Hepatocyte (in vitro differentiated cells): Measurements from ENCODE around the gene EBP. TPM values are rescaled to one million over a fixed set of nuclear protein-coding genes. Genes with fewer than 3 reads are reported as not detected.

Source experiments
- DNase-seq: peaks from one replicate; pipeline ENCODE4 v3.0.0-alpha.2; 2016; ENCODE audit warnings: low spot score
- H2AFZ ChIP-seq: fragments of 200-600 bp; sonication (generic); 2 replicates; pipeline ENCODE4 v1.6.0; 2016; ENCODE audit warnings: antibody characterized with exemption, mild to moderate bottlenecking
- H3K27ac ChIP-seq: fragments of 200-600 bp; sonication (generic); 2 replicates; pipeline ENCODE4 v1.5.1; 2016; ENCODE audit warnings: mild to moderate bottlenecking
- H3K27me3 ChIP-seq: fragments of 200-600 bp; sonication (generic); 2 replicates; pipeline ENCODE4 v1.6.1; 2016
- H3K36me3 ChIP-seq: fragments of 200-600 bp; sonication (generic); replicated peaks from 2 replicates; pipeline ENCODE4 v1.5.1; 2016; ENCODE audit warnings: low read depth; ENCODE audit not compliant: insufficient read depth
- H3K4me1 ChIP-seq: fragments of 200-600 bp; sonication (generic); 2 replicates; pipeline ENCODE4 v1.5.1; 2016; ENCODE audit warnings: mild to moderate bottlenecking, moderate library complexity; ENCODE audit not compliant: insufficient read depth
- H3K4me2 ChIP-seq: fragments of 200-600 bp; sonication (generic); 2 replicates; pipeline ENCODE4 v1.6.0; 2016
- H3K4me3 ChIP-seq: fragments of 200-600 bp; sonication (generic); 2 replicates; pipeline ENCODE4 v1.5.1; 2016; ENCODE audit warnings: mild to moderate bottlenecking
- H3K79me2 ChIP-seq: fragments of 200-600 bp; sonication (generic); 2 replicates; pipeline ENCODE4 v1.6.0; 2017; ENCODE audit warnings: mild to moderate bottlenecking
- H3K9me2 ChIP-seq: fragments of 200-600 bp; sonication (generic); replicated peaks from 2 replicates; pipeline ENCODE4 v1.6.0; 2017; ENCODE audit warnings: mild to moderate bottlenecking; ENCODE audit not compliant: insufficient read depth
- H3K9me3 ChIP-seq: fragments of 200-600 bp; sonication (generic); 2 replicates; pipeline ENCODE4 v1.5.1; 2016; ENCODE audit warnings: low read depth, mild to moderate bottlenecking
- H4K20me1 ChIP-seq: fragments of 200-600 bp; sonication (generic); 2 replicates; pipeline ENCODE4 v1.6.0; 2016; ENCODE audit warnings: mild to moderate bottlenecking; ENCODE audit not compliant: insufficient read depth, poor library complexity, severe bottlenecking
- CTCF ChIP-seq: fragments of 200-600 bp; sonication (generic); IDR thresholded peaks from 2 replicates; pipeline ENCODE4 v1.5.1; 2016; ENCODE audit warnings: antibody characterized with exemption, mild to moderate bottlenecking; ENCODE audit not compliant: poor library complexity
- EZH2 ChIP-seq: fragments of 200-600 bp; sonication (generic); IDR thresholded peaks from 2 replicates; pipeline ENCODE4 v1.6.1; 2016; ENCODE audit warnings: antibody characterized with exemption, mild to moderate bottlenecking, borderline replicate concordance
- EZH2phosphoT487 ChIP-seq: fragments of 200-600 bp; sonication (generic); IDR thresholded peaks from one replicate; pipeline ENCODE4 v1.6.1; 2018; ENCODE audit warnings: antibody characterized with exemption, mild to moderate bottlenecking, low read depth, moderate library complexity; ENCODE audit not compliant: unreplicated experiment, severe bottlenecking
- WGBS: methylation state at CpG from one replicate; pipeline ENCODE4 v1.1.6; 2016; ENCODE audit warnings: low lambda C conversion rate; ENCODE audit errors: missing lambda C conversion rate; 5-methylcytosine and 5-hydroxymethylcytosine counted together
- polyA plus RNA-seq: library from polyadenylated mRNA; unstranded; fragments of >200 nt; fragmentation: Nextera tagmentation; extraction: Ambion mirVana; gene quantifications from 2 replicates; pipeline ENCODE4 v1.2.1, GENCODE V29; 2016
- total RNA-seq: library from RNA; depleted of rRNA; stranded (reverse); fragments of >200 nt; gene quantifications from 2 replicates; pipeline ENCODE4 v1.2.3, GENCODE V29; 2014

EBP gene
- total and polyA plus RNA-seq, 2 experiments from 2014 or later = 235 to 390 TPM

GRCh38 chrX:48530736-48531135 lies 9.1 kb downstream of the EBP start:
- no peak for DNase-seq
- WGBS = 78% methylated on average over 3 of the region's 3 CpGs
- Histone ChIP-seq H3K4me1 (no peaks in the 10 kb centered on the region), H3K27me3 (no peaks in the 10 kb centered on the region), H3K9me3 (no peaks in the 10 kb centered on the region), H3K27ac (peak overlapping the region; percentile 83), H3K79me2 (no peaks in the 10 kb centered on the region), H3K36me3 (no peaks in the 10 kb centered on the region), H3K9me2 (no peaks in the 10 kb centered on the region), H3K4me3 (no peak overlapping the region), H3K4me2 (no peak overlapping the region), H4K20me1 (no peaks in the 10 kb centered on the region), H2AFZ (no peak overlapping the region)
- no peak for TF ChIP-seq EZH2phosphoT487
- no peak for TF ChIP-seq EZH2
- no peak for TF ChIP-seq CTCF

GRCh38 chrX:48531358-48531959 lies 9.9 kb downstream of the EBP start:
- H3K4me2 ChIP-seq = no peak overlapping the region
- no peak for DNase-seq
- H3K9me3 ChIP-seq = no peaks in the 10 kb centered on the region
- no peaks in the 10 kb centered on the region for H3K9me2 ChIP-seq
- H3K27me3 ChIP-seq = no peaks in the 10 kb centered on the region
- H3K4me3 ChIP-seq = no peak overlapping the region
- 70% methylated on average over 5 of the region's 5 CpGs for WGBS
- no peak overlapping the region for H2AFZ ChIP-seq
- peak overlapping the region; percentile 83 for H3K27ac ChIP-seq
- H4K20me1 ChIP-seq = no peaks in the 10 kb centered on the region
- H3K36me3 ChIP-seq = no peaks in the 10 kb centered on the region
- TF ChIP-seq CTCF = no peak
- no peak for TF ChIP-seq EZH2phosphoT487
- TF ChIP-seq EZH2 = no peak
- H3K79me2 ChIP-seq = no peaks in the 10 kb centered on the region
- no peaks in the 10 kb centered on the region for H3K4me1 ChIP-seq

GRCh38 chrX:48532161-48532560 lies 10.6 kb downstream of the EBP start:
- H3K27me3 ChIP-seq = no peaks in the 10 kb centered on the region
- no peaks in the 10 kb centered on the region for H3K9me3 ChIP-seq
- H2AFZ ChIP-seq = no peak overlapping the region
- no peak overlapping the region for H3K4me2 ChIP-seq
- H3K27ac ChIP-seq = peak overlapping the region; percentile 83
- H3K4me1 ChIP-seq = no peaks in the 10 kb centered on the region
- H3K4me3 ChIP-seq = no peak overlapping the region
- H3K79me2 ChIP-seq = no peaks in the 10 kb centered on the region
- no peaks in the 10 kb centered on the region for H4K20me1 ChIP-seq
- DNase-seq = no peak
- no peaks in the 10 kb centered on the region for H3K9me2 ChIP-seq
- TF ChIP-seq EZH2phosphoT487 = no peak
- no peak for TF ChIP-seq CTCF
- no peak for TF ChIP-seq EZH2
- H3K36me3 ChIP-seq = no peaks in the 10 kb centered on the region
- 81% methylated on average over 1 of the region's 1 CpG for WGBS

GRCh38 chrX:48533165-48533564 lies 11.6 kb downstream of the EBP start:
- Histone ChIP-seq H3K9me3 (no peaks in the 10 kb centered on the region), H3K4me3 (no peak overlapping the region), H3K4me2 (no peak overlapping the region), H4K20me1 (no peaks in the 10 kb centered on the region), H3K4me1 (no peaks in the 10 kb centered on the region), H3K79me2 (no peaks in the 10 kb centered on the region), H3K36me3 (no peaks in the 10 kb centered on the region), H3K27ac (no peak overlapping the region), H3K27me3 (no peaks in the 10 kb centered on the region), H3K9me2 (no peaks in the 10 kb centered on the region), H2AFZ (no peak overlapping the region)
- 96% methylated on average over 2 of the region's 3 CpGs for WGBS
- TF ChIP-seq EZH2 (no peak), CTCF (no peak), EZH2phosphoT487 (no peak)
- no peak for DNase-seq
